CMK (cell line): ENCODE data around the gene PKHD1.

ENCODE experiments used
- DNase-seq: peaks from one replicate; pipeline ENCODE4 v3.0.0-alpha.2; 2010; ENCODE audit warnings: low read depth

PKHD1 gene

DNA sequence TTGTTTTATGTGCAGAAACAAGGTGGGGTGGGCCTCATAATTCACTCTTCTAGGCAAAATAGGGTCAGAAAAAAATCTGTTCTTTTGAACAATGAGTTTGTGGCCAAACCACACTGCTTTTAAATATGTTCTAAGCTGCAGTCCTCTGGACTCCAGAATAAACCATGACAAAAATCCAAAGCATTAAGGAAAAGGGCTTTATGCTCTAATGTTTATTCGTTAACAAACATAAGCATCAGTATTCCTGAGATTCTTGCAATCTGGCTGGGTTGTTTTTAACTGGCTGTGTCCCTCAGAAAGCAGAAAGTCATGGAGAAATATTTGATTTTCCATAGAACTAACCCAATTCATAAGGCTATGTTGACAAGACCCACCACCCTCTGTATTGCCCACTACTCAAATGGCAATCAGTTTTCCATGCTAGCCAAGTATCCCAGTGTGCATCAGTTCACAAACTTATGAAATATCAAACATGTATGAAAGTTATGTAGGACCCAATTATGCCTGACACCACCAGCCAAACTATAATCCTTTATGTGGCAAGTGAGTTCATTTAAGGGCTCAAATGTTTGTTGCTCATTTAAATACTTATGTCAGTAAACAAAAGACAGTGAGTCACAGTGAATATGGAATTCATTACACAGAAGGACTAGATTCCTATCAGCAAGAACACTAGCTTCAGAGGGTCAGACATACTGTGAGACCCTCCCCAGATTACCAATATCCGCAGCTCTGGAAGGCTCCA, 45.1 kb downstream of the PKHD1 start:
- no peak for DNase-seq

DNA sequence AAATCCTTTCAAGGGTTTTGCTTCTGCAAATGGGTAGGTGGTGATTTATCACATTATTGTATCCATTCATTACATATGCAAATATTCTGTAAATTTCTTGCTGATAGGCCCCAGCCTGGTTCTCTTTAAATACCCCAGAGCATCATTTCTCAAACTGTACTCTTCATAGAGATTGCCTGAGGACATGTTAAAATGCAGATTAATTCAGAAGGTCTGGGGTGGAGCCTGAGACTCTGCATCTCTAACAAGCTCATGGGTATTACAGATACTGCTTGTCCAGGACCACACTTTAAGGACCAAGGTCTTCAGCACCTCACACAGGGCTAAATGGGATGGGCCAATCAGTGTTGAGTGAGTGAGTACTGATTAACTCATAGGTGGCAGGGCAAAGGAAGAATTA, 46.3 kb downstream of the PKHD1 start:
- DNase-seq, result no peak

DNA sequence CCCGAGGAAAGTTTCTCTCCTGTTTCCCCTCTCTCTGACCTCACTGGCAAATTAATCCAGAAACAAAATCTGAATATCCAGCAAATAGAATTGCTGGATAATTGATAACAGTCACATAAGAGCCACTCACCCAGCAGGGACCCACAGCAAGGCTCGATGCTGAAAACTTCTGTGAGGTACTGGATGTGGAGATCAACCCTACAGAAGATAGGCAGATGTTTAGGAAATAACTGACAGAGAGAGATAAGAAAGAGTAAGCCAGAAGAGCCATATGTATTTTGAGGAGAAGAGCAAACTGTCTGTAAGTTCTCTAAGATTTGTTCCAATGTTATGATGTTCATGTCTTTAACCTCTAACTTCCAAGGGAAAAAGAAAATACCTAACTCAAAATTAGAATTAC, 59.7 kb downstream of the PKHD1 start:
- peak; percentile 51 for DNase-seq

DNA sequence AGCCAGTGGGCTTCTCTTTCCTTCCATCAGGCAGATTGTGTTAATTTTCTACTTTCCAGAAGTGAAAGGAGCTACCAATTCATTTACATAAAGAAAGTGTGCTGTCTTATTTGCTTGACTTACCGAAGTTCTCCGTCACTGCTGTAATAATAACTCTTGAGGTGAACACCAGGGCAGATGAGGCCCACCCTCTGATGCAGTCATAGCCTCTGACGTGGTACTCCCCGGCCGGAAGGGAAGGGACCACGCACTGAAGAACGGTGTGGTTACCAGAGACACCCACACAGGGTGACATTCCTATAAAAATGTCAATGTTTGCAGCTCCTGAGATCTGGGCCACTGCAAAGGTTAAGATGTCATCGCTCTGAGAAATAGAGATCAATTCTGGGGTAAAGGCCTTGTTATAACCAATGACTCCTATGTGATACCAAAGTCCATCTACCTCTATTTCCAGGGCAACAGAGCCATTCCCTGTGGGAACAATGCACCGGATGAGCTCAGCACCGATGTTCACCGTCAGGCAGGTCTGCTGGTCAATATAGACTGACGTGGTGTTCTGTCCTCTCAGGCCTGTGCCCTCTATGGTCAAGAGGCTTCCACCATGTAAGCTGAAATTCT, 62.9 kb downstream of the PKHD1 start:
- DNase-seq, result no peak

DNA sequence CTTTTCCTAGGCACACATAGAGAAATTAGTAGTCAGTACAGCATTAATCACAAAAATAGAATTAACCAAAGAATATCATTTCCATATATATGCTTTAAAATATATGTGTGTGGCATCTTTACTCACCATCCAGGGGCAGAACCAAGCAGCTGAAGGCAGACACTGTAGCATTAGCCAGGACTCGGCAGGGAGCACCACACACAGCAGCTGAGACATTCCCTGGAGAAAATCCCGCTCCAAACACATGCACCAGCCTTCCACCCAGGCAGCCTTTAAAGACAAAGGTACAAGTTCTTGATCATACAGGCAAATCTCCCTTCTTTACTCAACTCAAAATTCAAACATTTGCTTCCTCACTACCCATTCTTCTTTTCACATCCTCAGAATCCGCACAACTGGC, 64.7 kb downstream of the PKHD1 start:
- no peak for DNase-seq

DNA sequence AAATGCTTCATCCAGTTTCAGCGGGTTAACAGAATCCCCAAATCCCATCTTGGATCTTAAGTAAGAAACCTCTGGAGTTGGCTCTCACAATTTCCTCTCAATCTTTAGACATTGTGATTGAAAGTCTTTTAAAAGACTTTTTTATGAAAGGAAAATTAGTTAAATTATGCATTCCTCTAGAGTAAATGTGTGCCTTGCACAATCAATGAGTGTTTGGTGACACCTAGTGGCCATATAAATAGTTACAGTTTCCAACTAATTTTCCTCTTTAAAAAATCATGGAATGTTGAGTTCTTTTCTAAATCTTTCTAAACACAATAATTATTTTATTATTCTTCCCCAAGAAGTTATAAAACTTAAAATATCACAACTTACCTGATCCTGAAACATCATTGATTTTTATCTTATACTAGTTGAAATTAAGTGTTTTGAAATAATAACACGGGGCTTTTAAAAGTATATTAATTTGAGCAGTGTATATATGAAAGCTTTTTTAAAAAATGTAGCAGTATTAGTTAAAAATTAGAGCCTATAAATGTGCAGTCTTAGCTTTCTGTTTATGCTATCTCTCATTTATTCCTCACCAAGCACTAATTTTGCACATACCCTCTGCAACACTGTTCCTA, 66.4 kb downstream of the PKHD1 start:
- no peak for DNase-seq

DNA sequence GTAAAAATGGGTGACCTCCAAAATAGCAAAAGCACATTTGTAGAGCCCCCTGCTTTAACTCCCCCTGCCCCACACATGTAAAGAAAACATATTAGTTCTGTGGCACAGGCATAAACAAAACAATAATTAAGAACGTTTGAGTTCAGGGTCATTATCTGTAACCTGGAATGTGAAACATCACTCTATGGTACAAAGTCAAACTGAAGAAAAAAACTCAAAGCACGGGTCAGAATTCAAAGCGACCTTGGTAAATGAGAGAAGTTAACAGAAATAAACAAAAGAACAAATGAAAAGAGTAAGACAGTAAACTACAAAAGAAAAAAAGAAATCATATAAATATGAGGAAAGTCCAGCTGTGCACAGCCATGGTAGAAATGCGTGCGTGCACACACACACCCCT, 67.5 kb downstream of the PKHD1 start:
- no peak for DNase-seq

DNA sequence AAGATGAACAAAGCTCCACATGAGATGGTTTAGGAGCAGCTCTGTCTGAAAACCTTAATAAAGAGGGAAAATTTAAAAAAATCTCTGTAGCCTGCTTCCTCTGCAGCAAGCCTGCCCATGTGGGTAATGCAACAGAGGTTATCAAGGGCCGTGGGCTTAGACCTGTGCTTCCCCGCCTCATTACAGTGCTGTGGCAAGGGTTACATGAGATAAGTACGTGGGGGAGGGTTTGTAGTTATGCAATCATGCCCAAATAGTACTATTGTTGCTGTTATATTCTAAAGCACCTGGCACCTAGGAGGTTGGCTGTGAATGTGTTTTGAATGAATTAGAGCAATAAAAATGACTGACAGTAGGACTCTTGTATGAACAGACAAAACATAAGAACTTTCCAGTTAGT, 68.3 kb downstream of the PKHD1 start:
- no peak for DNase-seq

DNA sequence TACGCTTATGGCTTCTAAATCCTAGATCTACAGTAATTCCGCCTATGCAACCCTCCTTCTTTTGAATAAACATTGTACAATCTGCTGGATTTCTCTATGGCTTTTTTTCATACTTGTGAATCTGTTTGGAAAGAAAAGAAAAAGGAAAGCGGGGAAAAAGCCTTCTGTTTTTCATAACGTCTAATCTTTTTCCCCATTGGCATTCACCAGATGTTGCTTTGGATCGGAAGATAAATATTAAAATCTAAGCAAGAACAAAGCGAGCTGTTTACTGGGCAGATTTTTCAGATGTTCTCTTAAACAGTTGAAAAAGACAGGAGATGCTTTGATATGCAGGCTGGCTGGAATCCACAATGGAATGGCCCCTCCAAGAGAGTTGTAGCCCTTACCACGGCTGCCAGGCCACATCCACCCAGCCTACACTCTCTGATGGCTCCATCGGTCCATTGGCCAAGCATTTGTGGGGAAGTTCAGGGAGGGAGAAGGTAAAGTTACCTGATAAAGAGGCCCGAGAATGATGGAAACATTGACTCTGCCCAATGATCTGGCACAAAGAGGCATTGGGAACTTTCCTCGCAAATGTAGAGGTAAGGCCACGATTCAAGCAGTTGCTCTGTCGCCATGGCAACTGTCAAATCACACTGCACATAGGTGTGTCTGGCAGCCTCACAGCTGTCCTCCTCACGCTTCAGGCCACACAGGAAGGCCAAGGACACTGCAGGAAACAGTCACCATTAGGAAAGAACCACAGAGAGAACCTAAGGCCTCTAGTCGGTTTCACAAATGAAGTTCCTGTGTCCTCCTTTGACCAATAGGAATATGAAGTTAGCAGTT, 70.3 kb downstream of the PKHD1 start:
- DNase-seq, result no peak

DNA sequence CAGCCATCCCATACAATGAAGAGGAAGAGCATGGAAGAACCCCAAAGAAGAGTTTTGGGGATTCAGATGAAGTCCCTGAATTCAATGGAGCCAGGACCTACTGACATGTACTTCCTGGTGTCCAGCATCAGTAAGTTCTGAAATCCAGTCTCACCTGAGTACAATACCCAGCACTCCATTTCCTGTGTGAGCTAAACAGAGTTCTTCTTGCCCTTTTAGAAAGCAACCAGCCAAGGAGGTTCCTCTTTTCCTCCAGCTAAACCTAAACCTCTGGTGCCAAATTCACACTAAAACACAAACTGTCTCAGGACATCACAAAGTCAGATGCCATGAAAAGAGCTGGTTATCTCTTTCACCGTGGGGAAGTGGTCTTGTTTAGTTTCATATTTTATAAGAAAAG, 71.5 kb downstream of the PKHD1 start:
- no peak for DNase-seq

DNA sequence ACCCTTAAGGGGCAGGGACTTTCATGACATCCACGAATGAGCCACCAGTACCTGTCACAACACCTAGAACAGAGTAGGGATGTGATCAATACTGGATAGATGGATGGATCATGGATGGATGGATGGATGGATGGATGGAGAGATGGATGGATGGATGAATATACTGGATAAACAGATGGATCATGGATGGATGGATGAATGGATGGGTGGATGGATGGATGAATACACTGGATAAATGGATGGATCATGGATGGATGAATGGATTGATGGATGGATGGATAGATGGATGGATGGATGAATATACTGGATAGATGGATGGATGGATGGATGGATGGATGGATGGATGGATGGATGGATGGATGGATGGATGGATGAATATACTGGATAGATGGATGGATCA, 73.0 kb downstream of the PKHD1 start:
- DNase-seq, result no peak

DNA sequence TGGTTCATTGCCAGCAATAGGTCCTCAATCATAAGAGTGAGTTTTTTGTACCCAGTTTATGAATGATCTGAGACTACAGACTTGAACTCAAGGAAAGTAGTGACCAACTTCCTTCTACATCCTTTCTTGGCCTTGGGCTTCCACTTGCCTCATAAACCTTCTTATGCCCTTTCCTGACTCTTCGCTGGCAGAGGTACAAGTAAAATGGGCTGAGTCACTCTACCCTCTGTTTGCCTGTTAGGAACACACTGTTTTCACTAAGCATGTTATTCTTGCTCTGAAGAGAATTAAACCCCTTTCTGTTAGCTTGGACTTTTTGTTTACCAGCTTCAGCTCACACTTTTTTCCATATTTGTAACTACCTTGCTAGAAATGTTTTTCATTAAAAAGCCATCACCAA, 74.4 kb downstream of the PKHD1 start:
- DNase-seq, result no peak

DNA sequence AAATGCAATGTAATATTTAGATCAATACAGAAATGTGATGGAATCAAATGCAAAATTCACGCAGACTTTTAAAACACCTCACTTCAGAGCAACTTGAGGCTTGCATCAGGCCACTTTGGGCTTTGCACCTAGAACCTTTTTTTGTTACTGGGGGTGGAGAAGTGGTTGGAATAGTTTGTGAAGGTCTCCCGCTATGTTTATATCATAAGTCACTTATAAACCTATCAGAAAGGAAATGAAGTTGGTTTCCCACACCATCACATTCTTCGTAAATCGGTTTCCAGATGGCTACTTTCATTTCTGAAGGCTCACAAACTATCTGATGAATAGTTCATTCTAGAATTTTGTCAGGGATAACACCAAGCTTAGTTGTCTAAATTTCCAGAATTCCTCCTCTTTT, 74.8 kb downstream of the PKHD1 start:
- DNase-seq, result no peak

DNA sequence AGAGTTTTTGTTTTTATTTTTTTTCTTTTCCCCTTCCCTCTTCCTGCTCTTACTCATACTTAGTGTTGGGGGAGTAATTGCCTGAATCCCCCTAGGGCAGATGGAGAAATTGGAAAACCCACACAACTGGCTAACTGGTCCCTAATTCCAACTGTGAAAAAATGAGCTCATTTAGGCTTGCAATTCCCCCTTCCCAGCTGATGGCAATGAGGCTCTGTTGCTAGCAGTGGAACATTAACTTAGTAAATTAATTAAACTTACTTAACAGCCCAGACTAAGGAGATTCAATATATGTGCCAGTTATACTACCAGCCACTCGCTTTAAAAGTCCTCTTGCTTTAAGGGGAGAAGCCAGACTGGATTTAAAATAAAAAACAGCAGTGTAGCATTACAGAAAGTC, 76.6 kb downstream of the PKHD1 start:
- no peak for DNase-seq

DNA sequence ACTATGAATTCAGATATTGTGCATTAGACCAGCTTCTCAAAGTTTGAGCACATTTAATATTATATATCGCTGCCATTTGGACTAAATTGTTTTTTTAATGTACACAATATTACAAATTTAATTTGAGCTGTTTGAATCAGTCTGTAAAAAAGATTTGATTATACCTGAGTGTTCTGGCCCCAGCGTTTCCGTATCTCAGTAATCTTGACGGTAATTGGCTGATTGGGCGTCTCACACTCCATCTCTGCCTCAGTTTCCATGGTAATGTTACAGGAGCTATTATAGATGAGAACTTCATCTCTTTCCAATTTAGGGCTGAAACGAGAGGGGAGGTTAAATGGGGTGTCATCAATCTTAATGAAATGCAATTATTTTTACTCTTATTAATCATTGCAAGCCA, 77.3 kb downstream of the PKHD1 start:
- no peak for DNase-seq

DNA sequence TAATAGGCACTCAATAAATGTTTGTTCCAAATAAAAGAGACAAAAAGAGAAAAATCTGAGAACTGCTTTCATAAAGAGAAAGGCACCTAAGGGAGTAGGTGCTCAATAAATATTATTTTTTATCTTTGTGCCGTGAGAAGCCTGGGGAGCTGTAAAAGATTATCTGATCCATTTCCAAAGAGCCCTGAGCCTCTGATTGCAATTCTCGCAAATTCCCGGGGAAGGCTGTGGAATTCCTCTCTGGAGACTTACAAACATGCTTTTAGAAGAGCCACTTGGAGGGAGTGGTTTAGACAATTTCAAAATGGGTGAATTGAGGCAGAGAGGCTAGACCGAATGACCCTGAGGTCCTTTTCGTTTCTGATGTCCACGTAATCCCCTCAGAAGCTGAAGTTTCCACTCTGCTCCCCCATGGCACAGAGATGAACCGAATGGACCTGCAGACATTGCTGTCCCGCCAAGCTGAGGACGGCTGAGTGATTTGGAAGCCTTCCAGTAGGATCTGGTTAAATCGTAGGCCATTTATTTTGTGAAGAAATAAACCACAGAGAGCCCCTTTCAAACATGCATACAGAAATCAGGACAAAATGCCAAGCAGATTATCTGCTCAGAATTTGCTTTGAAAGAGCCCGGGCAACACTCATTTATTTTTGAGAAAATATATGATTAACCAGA, 77.8 kb downstream of the PKHD1 start:
- no peak for DNase-seq

DNA sequence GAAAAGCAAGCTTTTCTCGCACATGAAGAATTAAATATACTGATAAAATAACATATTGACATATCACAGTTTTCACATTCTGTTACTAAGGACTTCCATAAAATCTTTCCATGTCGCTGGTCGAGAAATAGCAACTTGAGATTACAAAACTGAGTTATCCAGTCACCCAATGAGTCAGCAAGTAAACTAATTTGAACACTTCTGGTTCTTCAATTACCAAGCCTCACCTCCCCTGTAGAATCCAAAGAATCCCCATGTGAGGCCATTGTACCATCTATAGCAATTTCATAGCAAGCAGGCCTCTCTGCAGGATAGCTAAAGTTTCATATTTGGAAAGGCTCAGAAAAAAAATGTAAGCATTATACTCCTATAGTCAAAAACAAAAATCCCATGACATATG, 87.3 kb downstream of the PKHD1 start:
- no peak for DNase-seq

DNA sequence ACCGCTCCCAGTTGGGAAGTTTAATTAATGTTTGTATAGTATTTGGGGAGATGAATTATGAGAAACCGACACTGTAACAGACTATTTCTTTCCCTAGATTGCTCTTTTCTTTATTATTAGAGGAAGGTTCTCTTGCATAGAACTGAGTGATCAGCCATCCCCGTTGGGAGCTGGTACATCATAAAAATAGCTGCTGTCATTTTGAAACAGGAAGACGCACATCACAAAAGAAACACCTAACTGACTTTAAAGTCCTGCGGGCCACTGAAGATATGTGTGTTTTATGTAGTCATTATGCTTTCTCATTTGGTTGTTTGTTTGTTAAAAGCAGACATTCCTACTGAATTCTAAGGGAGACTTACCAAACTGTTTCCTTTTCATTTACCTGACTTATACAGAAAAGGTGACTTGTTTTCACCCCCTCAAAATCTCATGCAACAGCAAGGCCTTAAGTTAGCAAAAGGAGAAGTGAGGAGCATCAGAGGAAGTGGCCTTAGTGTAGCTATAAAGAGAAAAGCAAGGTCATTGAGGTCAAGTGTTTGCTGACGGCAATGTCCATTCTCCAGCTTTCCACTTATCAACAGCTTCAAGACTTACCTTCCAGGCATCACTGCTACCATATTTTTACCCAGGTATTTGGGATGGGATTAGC, 91.0 kb downstream of the PKHD1 start:
- DNase-seq, result no peak

DNA sequence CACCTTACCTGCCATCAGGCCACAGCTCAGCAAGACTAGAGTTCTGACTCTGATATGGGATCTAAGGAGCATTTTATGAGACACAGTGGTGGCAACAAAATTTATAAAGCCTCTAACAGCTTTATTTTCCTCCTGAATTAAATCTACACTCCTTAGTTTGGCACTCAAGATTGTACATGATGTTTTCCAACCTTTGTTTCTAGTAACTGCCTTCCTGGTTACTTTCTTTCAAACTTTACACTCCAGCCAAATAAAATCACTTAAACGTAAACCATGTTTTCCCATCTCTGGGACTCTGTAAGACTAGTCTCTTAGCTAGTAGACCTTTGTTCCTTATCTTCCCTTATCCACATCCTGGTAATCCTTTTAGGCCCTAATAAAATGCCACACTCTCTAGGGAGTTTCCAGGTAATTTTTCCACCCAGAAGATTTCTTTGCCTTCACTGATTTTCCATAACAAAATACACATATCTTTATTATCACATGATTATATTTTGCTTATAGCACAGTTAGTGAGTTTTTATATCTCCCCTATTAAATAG, 92.1 kb downstream of the PKHD1 start:
- no peak for DNase-seq

DNA sequence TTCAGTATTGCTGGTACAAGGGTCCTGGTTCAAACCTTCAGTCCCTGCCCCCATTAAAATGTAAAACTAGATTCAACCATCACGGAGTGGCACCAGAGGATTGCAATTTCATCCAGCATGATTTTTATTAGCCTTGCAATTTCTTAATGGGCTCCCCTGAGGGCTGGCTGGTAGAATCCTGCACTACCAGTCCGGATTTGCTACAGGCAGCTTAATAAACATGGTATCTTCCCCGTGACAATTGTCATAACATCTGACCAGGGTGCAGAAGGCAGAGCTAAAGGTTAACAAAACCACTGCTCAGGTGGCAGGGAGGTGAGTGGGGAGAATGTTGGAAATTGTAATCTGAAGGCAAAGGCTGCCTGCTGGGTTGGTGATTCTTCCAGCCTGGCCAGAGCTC, 94.5 kb downstream of the PKHD1 start:
- DNase-seq, result no peak

DNA sequence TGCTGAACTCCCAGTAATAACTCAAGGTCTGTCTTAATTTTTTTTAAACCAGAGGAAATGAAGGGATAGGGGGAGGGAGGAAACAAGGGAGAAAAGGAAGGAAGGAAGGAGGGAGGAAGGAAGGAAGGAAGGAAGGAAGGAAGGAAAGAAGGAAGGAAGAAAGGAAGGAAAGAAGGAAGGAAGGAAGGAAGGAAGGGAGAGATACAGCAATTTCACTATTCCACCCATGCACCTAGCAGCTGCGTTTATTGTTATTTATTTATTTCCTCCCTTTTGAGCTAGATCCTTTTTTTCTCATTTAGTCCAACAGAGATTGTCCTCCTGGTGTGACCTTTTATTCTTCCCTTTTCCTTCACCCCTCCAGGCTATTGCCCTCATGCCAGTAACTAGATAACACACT, 97.6 kb downstream of the PKHD1 start:
- no peak for DNase-seq
